Middle frontal gyrus (tissue), 1 donor: Measurements from ENCODE around the gene TUBGCP4.

ENCODE experiments used
- DNase-seq: peaks from one replicate; pipeline ENCODE4 v3.0.0-alpha.2; 2015; ENCODE audit warnings: low spot score; ENCODE audit errors: extremely low spot score

The TUBGCP4 gene

GRCh38 chr15:43402255-43402654 lies 31.4 kb downstream of the TUBGCP4 start:
- no peak for DNase-seq

GRCh38 chr15:43403616-43404015 lies 32.7 kb downstream of the TUBGCP4 start:
- no peak for DNase-seq

GRCh38 chr15:43404130-43404529 lies 33.2 kb downstream of the TUBGCP4 start:
- DNase-seq = no peak

GRCh38 chr15:43406189-43406588 lies 35.3 kb downstream of the TUBGCP4 start:
- DNase-seq = no peak

GRCh38 chr15:43406808-43407207 lies 35.9 kb downstream of the TUBGCP4 start:
- DNase-seq = no peak

GRCh38 chr15:43408789-43409188 lies 37.9 kb downstream of the TUBGCP4 start:
- DNase-seq = no peak

GRCh38 chr15:43410572-43411214 lies 39.8 kb downstream of the TUBGCP4 start:
- DNase-seq = no peak

GRCh38 chr15:43412096-43412495 lies 41.2 kb downstream of the TUBGCP4 start:
- DNase-seq = no peak

- no peak for DNase-seq
These were observed 43.3 kb downstream of the TUBGCP4 start for GRCh38 chr15:43414196-43414595.

GRCh38 chr15:43420435-43420834 lies 49.5 kb downstream of the TUBGCP4 start:
- no peak for DNase-seq

GRCh38 chr15:43420876-43421275 lies 50.0 kb downstream of the TUBGCP4 start:
- no peak for DNase-seq

- no peak for DNase-seq
These were observed 52.9 kb downstream of the TUBGCP4 start for GRCh38 chr15:43423793-43424192.

- DNase-seq = no peak
These were observed 58.8 kb downstream of the TUBGCP4 start for GRCh38 chr15:43429687-43430086.

GRCh38 chr15:43433165-43433564 lies 62.3 kb downstream of the TUBGCP4 start:
- no peak for DNase-seq

- no peak for DNase-seq
These were observed 62.9 kb downstream of the TUBGCP4 start for GRCh38 chr15:43433661-43434303.

GRCh38 chr15:43434446-43434845 lies 63.5 kb downstream of the TUBGCP4 start:
- no peak for DNase-seq

- no peak for DNase-seq
These were observed 65.5 kb downstream of the TUBGCP4 start for GRCh38 chr15:43436395-43436794.

GRCh38 chr15:43439268-43439667 lies 68.4 kb downstream of the TUBGCP4 start:
- DNase-seq = no peak

GRCh38 chr15:43440721-43441281 lies 69.9 kb downstream of the TUBGCP4 start:
- DNase-seq = peak; percentile 76

- peak; percentile 5 for DNase-seq
These were observed 70.4 kb downstream of the TUBGCP4 start for GRCh38 chr15:43441316-43441715.

- no peak for DNase-seq
These were observed 75.4 kb downstream of the TUBGCP4 start for GRCh38 chr15:43446344-43446743.

- DNase-seq = no peak
These were observed 79.1 kb downstream of the TUBGCP4 start for GRCh38 chr15:43449981-43450380.
